HepG2 (cell line): ENCODE results near the gene RTP5. TPM values are rescaled to one million over a fixed set of nuclear protein-coding genes. Genes with fewer than 3 reads are reported as not detected.

Experiments used
- ATAC-seq: fragments of 200-7000 bp; cut with Tn5 transposase; 3 replicates; pipeline ENCODE4 v1.9.1; 2020; ENCODE audit warnings: mild to moderate bottlenecking, moderate library complexity
- BruUV-seq: library from RNA; stranded (reverse); fragments of 400-500 nt; replicated peaks from 2 replicates; lab custom pipeline; 2021; lab: Mats Ljungman, UMichigan
- CTCF ChIA-PET: fragments of 300-600 bp; formaldehyde crosslinking; extraction: SDS; loops from one replicate; lab custom pipeline; 2021; ENCODE audit warnings: low total read pairs, inconsistent platforms, low intra/inter-chr PET ratio; lab: Yijun Ruan, JAX
- POLR2A ChIA-PET: fragments of 350-600 bp; sonication (Branson Sonifier 250); formaldehyde crosslinking; loops from one replicate; lab custom pipeline; 2020; ENCODE audit warnings: antibody characterized with exemption, inconsistent platforms; lab: Yijun Ruan, JAX
- DNase-seq: peaks from one replicate; pipeline ENCODE4 v3.0.0-alpha.2; 2015; ENCODE audit warnings: low spot score
- FAIRE-seq: peaks from 3 replicates; lab custom pipeline; 2011; peaks lifted over from hg19 to GRCh38; lab: Jason Lieb, UNC
- H2AFZ ChIP-seq: one replicate; pipeline ENCODE4 v1.6.1; 2011; ENCODE audit warnings: low read length, inconsistent platforms
- H3K27ac ChIP-seq: fragments of 300-600 bp; 3 replicates; pipeline ENCODE4 v1.8.0; 2011; ENCODE audit warnings: mixed run types, mild to moderate bottlenecking, mixed read lengths, low read length, inconsistent platforms; ENCODE audit not compliant: insufficient read depth; ENCODE audit errors: extremely low read length
- H3K27me3 ChIP-seq, 2 experiments: fragments of 200-600 bp in 1 of 2; 2 replicates in 1 of 2; 3 replicates in 1 of 2; pipeline versions ENCODE4 v1.6.0 to v1.8.0; 2011; ENCODE audit warnings: low read length in 2 of 2, mild to moderate bottlenecking in 2 of 2, moderate library complexity in 2 of 2, inconsistent platforms in 1 of 2; ENCODE audit not compliant: insufficient read depth in 2 of 2, control insufficient read depth in 1 of 2
- H3K36me3 ChIP-seq, 2 experiments: fragments of 200-600 bp in 1 of 2; replicated peaks in 1 of 2; 2 replicates in 1 of 2; 3 replicates in 1 of 2; pipeline versions ENCODE4 v1.5.1 to v1.8.0; 2011; ENCODE audit warnings: low read length in 2 of 2, inconsistent platforms in 1 of 2; ENCODE audit not compliant: insufficient read depth in 2 of 2, control insufficient read depth in 1 of 2
- H3K4me1 ChIP-seq: 2 replicates; pipeline ENCODE4 v1.5.1; 2012; ENCODE audit warnings: low read length, inconsistent platforms; ENCODE audit not compliant: insufficient read depth
- H3K4me2 ChIP-seq: 2 replicates; pipeline ENCODE4 v1.6.0; 2011; ENCODE audit warnings: low read depth, low read length, inconsistent platforms
- H3K4me3 ChIP-seq, 3 experiments: fragments of 200-600 bp in 1 of 3; sonication (generic), shearing (Covaris generic) in 1 of 3; replicated peaks in 1 of 3; 2 replicates each; pipeline ENCODE4 v1.5.1; 2011 to 2016; ENCODE audit warnings: low read length in 3 of 3, inconsistent platforms in 2 of 3, low read depth in 2 of 3, mild to moderate bottlenecking in 2 of 3, control low read depth in 1 of 3, mixed read lengths in 1 of 3; ENCODE audit not compliant: insufficient read depth in 1 of 3
- H3K79me2 ChIP-seq: one replicate; pipeline ENCODE4 v1.6.1; 2011; ENCODE audit warnings: low read length, inconsistent platforms; ENCODE audit not compliant: insufficient read depth
- H3K9ac ChIP-seq: 2 replicates; pipeline ENCODE4 v1.6.0; 2011; ENCODE audit warnings: mild to moderate bottlenecking, low read depth, low read length, inconsistent platforms; ENCODE audit not compliant: insufficient read depth
- H3K9me3 ChIP-seq: 2 replicates; pipeline ENCODE4 v1.5.1; 2012; ENCODE audit warnings: mild to moderate bottlenecking, low read length
- H4K20me1 ChIP-seq: 2 replicates; pipeline ENCODE4 v1.6.0; 2011; ENCODE audit warnings: inconsistent platforms, mild to moderate bottlenecking, low read length, moderate library complexity; ENCODE audit not compliant: insufficient read depth
- HNRNPLL ChIP-seq: fragments of 200-400 bp; formaldehyde crosslinking; IDR thresholded peaks from 2 replicates; pipeline ENCODE4 v1.6.1; 2017; ENCODE audit warnings: mild to moderate bottlenecking, low read depth, low read length; ENCODE audit not compliant: poor library complexity, severe bottlenecking
- KAT8 ChIP-seq: IDR thresholded peaks from 2 replicates; pipeline ENCODE4 v1.6.1; 2016; ENCODE audit warnings: missing genetic modification reagents, missing compliant biosample characterization
- SAP130 ChIP-seq: IDR thresholded peaks from 2 replicates; pipeline ENCODE4 v1.6.1; 2016; ENCODE audit warnings: low read depth
- ZFP37 ChIP-seq: sonication (generic); formaldehyde crosslinking; IDR thresholded peaks from 2 replicates; pipeline ENCODE4 v1.4.0; 2020; ENCODE audit warnings: missing genetic modification reagents, borderline replicate concordance
- ZNF441 ChIP-seq: sonication (generic); formaldehyde crosslinking; IDR thresholded peaks from 2 replicates; pipeline ENCODE4 v1.7.0; 2021; ENCODE audit warnings: missing genetic modification reagents, borderline replicate concordance
- ZNF562 ChIP-seq: sonication (generic); formaldehyde crosslinking; IDR thresholded peaks from 2 replicates; pipeline ENCODE4 v1.8.0; 2022; ENCODE audit warnings: missing genetic modification reagents, borderline replicate concordance
- ZNF788 ChIP-seq: sonication (generic); formaldehyde crosslinking; IDR thresholded peaks from 2 replicates; pipeline ENCODE4 v1.5.0; 2020; ENCODE audit warnings: mild to moderate bottlenecking, missing genetic modification reagents, borderline replicate concordance
- WGBS: methylation state at CpG from one replicate; pipeline ENCODE4 v1.1.6; 2017; ENCODE audit warnings: low lambda C conversion rate; 5-methylcytosine and 5-hydroxymethylcytosine counted together
- in situ Hi-C: cut with HindIII; loops from 2 replicates; pipeline ENCODE4 v1.10.0; 2017; ENCODE audit warnings: low pct_unique_long_range_greater_than_20kb; ENCODE audit not compliant: extremely low pct_ligation_motif_present
- intact Hi-C: fragments of 100-400 bp; cut with micrococcal nuclease; formaldehyde crosslinking; loops from one replicate; pipeline ENCODE4 v1.10.0; 2022; ENCODE audit not compliant: unreplicated experiment
- polyA plus RNA-seq, 8 experiments: library from polyadenylated mRNA; depleted of rRNA in 3 of 8; stranded (reverse) in 7 of 8; unstranded in 1 of 8; fragments of >200 nt; fragmentation: Illumina TruSeq in 4 of 8; extraction: Trizol in 4 of 8; gene quantifications; 2 replicates each; pipeline versions ENCODE4 v1.2.1 to v1.2.3, GENCODE V29; 2011 to 2016; ENCODE audit warnings: low read depth in 4 of 8, missing spikeins in 1 of 8, mixed read lengths in 1 of 8; ENCODE audit not compliant: insufficient read depth in 1 of 8
- total RNA-seq, 5 experiments: library from RNA; depleted of rRNA; stranded (reverse); fragments of >200 nt; fragmentation: Illumina TruSeq; extraction: Trizol; gene quantifications; 2 replicates each; pipeline ENCODE4 v1.2.3, GENCODE V29; 2016; ENCODE audit warnings: low read depth in 1 of 5
- TF ChIP-seq, protein P1 (sequence below): sonication (generic); formaldehyde crosslinking; IDR thresholded peaks from 2 replicates; pipeline ENCODE4 v1.5.0; 2020; ENCODE audit warnings: mild to moderate bottlenecking, missing genetic modification reagents
- TF ChIP-seq, protein P2 (sequence below): sonication (generic); formaldehyde crosslinking; IDR thresholded peaks from 2 replicates; pipeline ENCODE4 v1.5.0; 2020; ENCODE audit warnings: missing genetic modification reagents
- TF ChIP-seq, protein P3 (sequence below): sonication (generic); formaldehyde crosslinking; IDR thresholded peaks from 2 replicates; pipeline ENCODE4 v1.4.0; 2020; ENCODE audit warnings: missing genetic modification reagents

Gene RTP5
- total and polyA plus RNA-seq, 2 of the 13 experiments (the other 11 are each of a cell fraction or from before 2014, with no cell fraction given): not detected

DNA sequence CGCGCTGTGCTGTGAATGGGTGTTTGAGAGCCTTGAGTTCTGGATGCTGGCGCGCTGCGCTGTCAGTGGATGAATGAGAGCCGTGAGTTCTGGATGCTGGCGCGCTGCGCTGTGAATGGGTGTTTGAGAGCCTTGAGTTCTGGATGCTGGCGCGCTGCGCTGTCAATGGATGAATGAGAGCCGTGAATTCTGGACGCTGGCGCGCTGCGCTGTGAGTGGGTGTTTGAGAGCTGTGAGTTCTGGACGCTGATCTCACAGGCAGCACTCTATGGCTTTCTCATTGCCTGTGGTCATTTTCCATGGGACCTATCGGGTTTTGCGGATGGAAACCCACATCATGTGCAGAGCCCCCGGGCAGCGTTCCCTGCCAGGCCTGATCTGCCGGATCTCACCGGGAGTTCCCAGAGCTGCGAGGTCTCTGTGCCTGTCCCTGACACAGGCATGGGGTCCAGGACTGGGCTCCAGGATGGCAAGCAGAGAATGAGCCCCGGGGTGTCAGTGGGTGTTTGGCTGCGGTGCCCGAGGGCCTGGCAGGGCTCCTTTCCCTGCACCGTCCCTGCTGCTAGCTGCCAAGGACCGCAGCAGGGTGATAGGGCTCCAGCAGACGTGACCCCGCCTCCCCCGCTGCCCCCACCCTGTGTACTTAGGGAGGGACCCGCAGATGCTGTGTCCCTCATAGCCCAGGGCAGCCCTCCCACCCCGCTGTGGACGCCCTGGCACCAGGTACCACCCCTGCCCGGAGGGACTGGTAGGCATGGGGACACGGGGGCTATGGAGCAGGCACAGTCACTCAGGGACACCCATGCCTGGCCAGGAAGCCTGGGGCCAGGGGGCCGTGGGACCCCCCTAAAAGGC, 20.5 kb upstream of the RTP5 start:
- no peak for ATAC-seq
- peak; percentile 4 for TF ChIP-seq HNRNPLL
- no peak for TF ChIP-seq ZFP37

DNA sequence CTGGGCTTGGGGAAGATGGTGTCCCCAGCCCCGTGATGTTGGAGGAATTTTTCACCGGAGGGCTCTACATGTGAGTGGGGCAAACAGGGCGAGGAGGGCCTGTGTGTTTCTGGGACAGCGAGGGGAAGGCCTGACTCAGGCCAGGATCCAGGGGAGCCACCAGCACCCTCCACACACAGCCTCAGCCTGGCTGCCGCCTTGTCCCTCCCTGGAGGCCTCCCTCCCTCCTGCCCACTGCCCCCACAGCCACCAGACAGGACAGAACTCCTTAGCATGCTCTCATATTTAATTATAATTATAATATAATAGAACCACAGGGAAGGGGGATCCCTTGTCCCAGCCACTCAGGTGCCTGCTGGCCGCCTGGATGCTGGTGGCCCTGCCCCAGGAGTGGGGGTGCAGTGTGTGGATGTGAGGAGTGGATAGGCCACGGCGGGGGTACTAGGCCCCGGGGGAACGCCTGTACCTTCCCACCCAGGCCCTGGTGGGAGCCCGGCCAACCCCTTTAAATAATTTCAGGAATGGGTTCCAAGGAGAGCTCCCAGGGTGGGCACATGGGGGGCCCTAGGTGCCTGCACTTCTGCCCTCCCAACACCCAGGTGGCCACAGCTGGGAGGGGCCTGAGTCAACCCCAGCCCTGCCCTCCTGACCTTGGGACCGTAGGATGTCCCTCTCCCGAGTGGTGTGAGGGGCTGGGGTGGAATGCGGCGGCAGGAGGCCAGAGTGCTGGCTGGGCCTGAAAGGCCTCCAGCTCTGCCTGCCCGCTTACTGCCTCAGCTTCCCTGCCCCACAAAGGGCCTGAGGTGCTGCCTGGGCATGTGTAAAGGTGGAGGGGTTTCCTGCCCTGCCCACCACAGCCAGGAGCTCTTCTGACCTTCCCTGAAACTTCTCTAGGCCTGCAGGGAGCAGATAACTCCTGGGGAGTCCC, 19.6 kb upstream of the RTP5 start:
- Histone ChIP-seq H3K9me3 (no peaks in the 10 kb centered on the region), H3K4me3 (peak overlapping the region in 1 of 3 experiments; percentile 49; a peak in 1 of 6 replicates), H3K27me3 (peaks cover 30 to 76% of the 10 kb centered on the region in 2 experiments), H3K79me2 (no peaks in the 10 kb centered on the region), H2AFZ (no peak overlapping the region), H3K9ac (no peak overlapping the region), H3K4me2 (peak overlapping the region; percentile 61), H3K4me1 (peaks cover 11% of the 10 kb centered on the region), H4K20me1 (no peaks in the 10 kb centered on the region), H3K36me3 (no peaks in the 10 kb centered on the region), H3K27ac (no peak overlapping the region)
- CTCF ChIA-PET: no interaction called here
- BruUV-seq: no TSS peak
- DNase-seq (peak; percentile 34), FAIRE-seq (no peak), ATAC-seq (peak; percentile 69)
- in situ Hi-C loops: no loop called here
- WGBS: 22% methylated on average over 11 of the region's 16 CpGs
- intact Hi-C loops: no loop called here
- POLR2A ChIA-PET: interaction anchor here (1.2 kb wide), 1 partner anchor 41 kb away, joined by 4 read pairs; the partner anchor contains the start of gene NEU4
- no peak for TF ChIP-seq KAT8 (CRISPR knock-in tag)
- no peak for TF ChIP-seq SAP130 (CRISPR knock-in tag)
- TF ChIP-seq ZNF788: 0 out of 2 replicates have a peak, but pooled peaks have one; percentile 43
- TF ChIP-seq ZNF562 (CRISPR knock-in tag): no peak
- no peak for TF ChIP-seq ZNF441 (CRISPR knock-in tag)
- TF ChIP-seq, protein P1, sequence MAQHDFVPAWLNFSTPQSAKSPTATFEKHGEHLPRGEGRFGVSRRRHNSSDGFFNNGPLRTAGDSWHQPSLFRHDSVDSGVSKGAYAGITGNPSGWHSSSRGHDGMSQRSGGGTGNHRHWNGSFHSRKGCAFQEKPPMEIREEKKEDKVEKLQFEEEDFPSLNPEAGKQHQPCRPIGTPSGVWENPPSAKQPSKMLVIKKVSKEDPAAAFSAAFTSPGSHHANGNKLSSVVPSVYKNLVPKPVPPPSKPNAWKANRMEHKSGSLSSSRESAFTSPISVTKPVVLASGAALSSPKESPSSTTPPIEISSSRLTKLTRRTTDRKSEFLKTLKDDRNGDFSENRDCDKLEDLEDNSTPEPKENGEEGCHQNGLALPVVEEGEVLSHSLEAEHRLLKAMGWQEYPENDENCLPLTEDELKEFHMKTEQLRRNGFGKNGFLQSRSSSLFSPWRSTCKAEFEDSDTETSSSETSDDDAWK (CRISPR knock-in tag): no peak
- TF ChIP-seq, protein P2, sequence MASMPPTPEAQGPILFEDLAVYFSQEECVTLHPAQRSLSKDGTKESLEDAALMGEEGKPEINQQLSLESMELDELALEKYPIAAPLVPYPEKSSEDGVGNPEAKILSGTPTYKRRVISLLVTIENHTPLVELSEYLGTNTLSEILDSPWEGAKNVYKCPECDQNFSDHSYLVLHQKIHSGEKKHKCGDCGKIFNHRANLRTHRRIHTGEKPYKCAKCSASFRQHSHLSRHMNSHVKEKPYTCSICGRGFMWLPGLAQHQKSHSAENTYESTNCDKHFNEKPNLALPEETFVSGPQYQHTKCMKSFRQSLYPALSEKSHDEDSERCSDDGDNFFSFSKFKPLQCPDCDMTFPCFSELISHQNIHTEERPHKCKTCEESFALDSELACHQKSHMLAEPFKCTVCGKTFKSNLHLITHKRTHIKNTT (CRISPR knock-in tag): no peak
- TF ChIP-seq, protein P3, sequence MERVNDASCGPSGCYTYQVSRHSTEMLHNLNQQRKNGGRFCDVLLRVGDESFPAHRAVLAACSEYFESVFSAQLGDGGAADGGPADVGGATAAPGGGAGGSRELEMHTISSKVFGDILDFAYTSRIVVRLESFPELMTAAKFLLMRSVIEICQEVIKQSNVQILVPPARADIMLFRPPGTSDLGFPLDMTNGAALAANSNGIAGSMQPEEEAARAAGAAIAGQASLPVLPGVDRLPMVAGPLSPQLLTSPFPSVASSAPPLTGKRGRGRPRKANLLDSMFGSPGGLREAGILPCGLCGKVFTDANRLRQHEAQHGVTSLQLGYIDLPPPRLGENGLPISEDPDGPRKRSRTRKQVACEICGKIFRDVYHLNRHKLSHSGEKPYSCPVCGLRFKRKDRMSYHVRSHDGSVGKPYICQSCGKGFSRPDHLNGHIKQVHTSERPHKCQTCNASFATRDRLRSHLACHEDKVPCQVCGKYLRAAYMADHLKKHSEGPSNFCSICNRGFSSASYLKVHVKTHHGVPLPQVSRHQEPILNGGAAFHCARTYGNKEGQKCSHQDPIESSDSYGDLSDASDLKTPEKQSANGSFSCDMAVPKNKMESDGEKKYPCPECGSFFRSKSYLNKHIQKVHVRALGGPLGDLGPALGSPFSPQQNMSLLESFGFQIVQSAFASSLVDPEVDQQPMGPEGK: peak; percentile 52

More for the DNA sequence above, 20.5 kb upstream of the RTP5 start:
- Histone ChIP-seq H3K79me2 (no peaks in the 10 kb centered on the region), H3K4me2 (no peak overlapping the region), H3K4me3 (no peak overlapping the region), H2AFZ (no peak overlapping the region), H4K20me1 (no peaks in the 10 kb centered on the region), H3K4me1 (peaks cover 15% of the 10 kb centered on the region), H3K36me3 (no peaks in the 10 kb centered on the region), H3K9me3 (no peaks in the 10 kb centered on the region), H3K27me3 (peaks cover 31 to 73% of the 10 kb centered on the region in 2 experiments), H3K9ac (no peak overlapping the region), H3K27ac (no peak overlapping the region)
- no peak for DNase-seq
- no peak for FAIRE-seq
- CTCF ChIA-PET: no interaction called here
- in situ Hi-C loops (no loop called here), intact Hi-C loops (no loop called here)
- BruUV-seq: no TSS peak
- POLR2A ChIA-PET: no interaction called here
- WGBS: 75% methylated on average over 27 of the region's 39 CpGs
